ENCODE results near the gene SRRM3.
"Not testable (repeated sequence)": the region's sequence is repeated elsewhere in the genome, so short reads cannot be mapped to it uniquely, and the experiment has no call there.

The SRRM3 gene

GRCh38 chr7:76241141-76241540, 39.4 kb downstream of the SRRM3 start:
- no peak for DNase-seq (ENCODE audit: low spot score)
- Histone ChIP-seq H3K4me3 (no peak overlapping the region), H3K27ac (no peak overlapping the region)
- no peak for TF ChIP-seq CTCF (IDR thresholded peaks at IDR 0.05)

- H3K27ac ChIP-seq; DNase-seq (ENCODE audit: low spot score); H3K4me3 ChIP-seq: not testable (repeated sequence)
Observed at GRCh38 chr7:76242517-76243063, 40.9 kb downstream of the SRRM3 start.

GRCh38 chr7:76244781-76245391, 43.2 kb downstream of the SRRM3 start:
- DNase-seq (ENCODE audit: low spot score): no peak
- no peak for TF ChIP-seq CTCF (IDR thresholded peaks at IDR 0.05)

GRCh38 chr7:76246804-76247389, 45.2 kb downstream of the SRRM3 start:
- H3K27ac ChIP-seq: no peak overlapping the region
- no peak for DNase-seq (ENCODE audit: low spot score)
- no peak overlapping the region for H3K4me3 ChIP-seq
- TF ChIP-seq CTCF (IDR thresholded peaks at IDR 0.05): no peak

More at GRCh38 chr7:76244781-76245391, 43.2 kb downstream of the SRRM3 start:
- H3K27ac ChIP-seq: no peak overlapping the region
- no peak overlapping the region for H3K4me3 ChIP-seq

GRCh38 chr7:76247938-76248337, 46.2 kb downstream of the SRRM3 start:
- TF ChIP-seq CTCF (IDR thresholded peaks at IDR 0.05): no peak
- no peak overlapping the region for H3K4me3 ChIP-seq
- H3K27ac ChIP-seq: no peak overlapping the region
- DNase-seq (ENCODE audit: low spot score): no peak

- no peak for TF ChIP-seq CTCF (IDR thresholded peaks at IDR 0.05)
- Histone ChIP-seq H3K4me3 (no peak overlapping the region), H3K27ac (no peak overlapping the region)
- no peak for DNase-seq (ENCODE audit: low spot score)
Observed at GRCh38 chr7:76252021-76252420, 50.3 kb downstream of the SRRM3 start.

- no peak for TF ChIP-seq CTCF (IDR thresholded peaks at IDR 0.05)
- Histone ChIP-seq H3K27ac (no peak overlapping the region), H3K4me3 (no peak overlapping the region)
- DNase-seq (ENCODE audit: low spot score): no peak
Observed at GRCh38 chr7:76254781-76255180, 53.1 kb downstream of the SRRM3 start.
